SU-DHL-6 (cell line): Measurements from ENCODE around the gene GOLGA7B.

Experiments
- H2AFZ ChIP-seq: fragments of 200-600 bp; sonication (generic); 2 replicates; pipeline ENCODE4 v1.6.1; 2014; ENCODE audit warnings: low read depth, mild to moderate bottlenecking, moderate library complexity, mixed read lengths, antibody characterized with exemption, low read length; ENCODE audit not compliant: severe bottlenecking
- H3F3A ChIP-seq: fragments of 200-600 bp; shearing (Covaris generic); 2 replicates; pipeline ENCODE4 v1.6.0; 2016; ENCODE audit warnings: antibody characterized with exemption, mild to moderate bottlenecking; ENCODE audit not compliant: insufficient read depth
- H3K27ac ChIP-seq: fragments of 200-600 bp; sonication (generic); 2 replicates; pipeline ENCODE4 v1.5.1; 2016; ENCODE audit warnings: low read depth, mild to moderate bottlenecking, low read length, moderate library complexity, mixed read lengths
- H3K27me3 ChIP-seq: fragments of 200-600 bp; sonication (generic), shearing (Covaris generic); 2 replicates; pipeline ENCODE4 v1.6.0; 2014; ENCODE audit warnings: mild to moderate bottlenecking, low read length
- H3K36me3 ChIP-seq: fragments of 200-600 bp; sonication (generic); 2 replicates; pipeline ENCODE4 v1.6.1; 2014; ENCODE audit warnings: mild to moderate bottlenecking, low read length, mixed read lengths
- H3K4me2 ChIP-seq: fragments of 300-600, 200-600 bp; shearing (Covaris generic), sonication (generic); 2 replicates; pipeline ENCODE4 v1.6.0; 2014; ENCODE audit warnings: low read length, low read depth, mild to moderate bottlenecking; ENCODE audit not compliant: poor library complexity, severe bottlenecking
- H3K4me3 ChIP-seq: fragments of 200-600 bp; sonication (generic); 2 replicates; pipeline ENCODE4 v1.5.1; 2014; ENCODE audit warnings: antibody characterized with exemption, low read length, mild to moderate bottlenecking, mixed read lengths; ENCODE audit not compliant: insufficient read depth, poor library complexity, severe bottlenecking
- H3K79me2 ChIP-seq: fragments of 200-600 bp; sonication (generic); 2 replicates; pipeline ENCODE4 v1.6.1; 2014; ENCODE audit warnings: mild to moderate bottlenecking, low read length, moderate library complexity; ENCODE audit not compliant: insufficient read depth
- H3K9ac ChIP-seq: fragments of 200-600 bp; sonication (generic); 2 replicates; pipeline ENCODE4 v1.7.0; 2014; ENCODE audit warnings: mild to moderate bottlenecking, low read length
- H3K9me2 ChIP-seq: fragments of 200-600 bp; sonication (generic); replicated peaks from 2 replicates; pipeline ENCODE4 v1.6.1; 2014; ENCODE audit warnings: low read length; ENCODE audit not compliant: insufficient read depth
- H3K9me3 ChIP-seq: fragments of 200-600 bp; sonication (generic); 2 replicates; pipeline ENCODE4 v1.6.1; 2014; ENCODE audit warnings: low read length, mixed read lengths; ENCODE audit not compliant: insufficient read depth
- H4K20me1 ChIP-seq: fragments of 200-600 bp; sonication (generic); 2 replicates; pipeline ENCODE4 v1.6.1; 2014; ENCODE audit warnings: low read depth, mild to moderate bottlenecking, antibody characterized with exemption, low read length, moderate library complexity, mixed read lengths
- EZH2phosphoT487 ChIP-seq: fragments of 200-600 bp; sonication (generic), shearing (Covaris generic); conservative IDR thresholded peaks from 2 replicates; pipeline ENCODE4 v1.6.1; 2018; ENCODE audit warnings: mild to moderate bottlenecking, antibody characterized with exemption, low read length, moderate library complexity, mixed read lengths
- TF ChIP-seq, protein P1 (sequence below): fragments of 200-600 bp; sonication (generic); IDR thresholded peaks from one replicate; pipeline ENCODE4 v1.5.1; 2017; ENCODE audit warnings: antibody characterized with exemption, mild to moderate bottlenecking, low read length, moderate library complexity; ENCODE audit not compliant: insufficient read depth, poor library complexity, severe bottlenecking

GOLGA7B gene

GRCh38 chr10:97915346-97916131, 65.9 kb downstream of the GOLGA7B start:
- Histone ChIP-seq H3K27ac (no peak overlapping the region), H2AFZ (no peak overlapping the region), H3K9me3 (no peaks in the 10 kb centered on the region), H3K27me3 (no peaks in the 10 kb centered on the region), H3K4me2 (no peak overlapping the region), H3K36me3 (no peaks in the 10 kb centered on the region), H3F3A (no peaks in the 10 kb centered on the region), H4K20me1 (no peaks in the 10 kb centered on the region), H3K9me2 (no peaks in the 10 kb centered on the region), H3K4me3 (no peak overlapping the region), H3K9ac (no peak overlapping the region), H3K79me2 (no peaks in the 10 kb centered on the region)
- TF ChIP-seq, protein P1, sequence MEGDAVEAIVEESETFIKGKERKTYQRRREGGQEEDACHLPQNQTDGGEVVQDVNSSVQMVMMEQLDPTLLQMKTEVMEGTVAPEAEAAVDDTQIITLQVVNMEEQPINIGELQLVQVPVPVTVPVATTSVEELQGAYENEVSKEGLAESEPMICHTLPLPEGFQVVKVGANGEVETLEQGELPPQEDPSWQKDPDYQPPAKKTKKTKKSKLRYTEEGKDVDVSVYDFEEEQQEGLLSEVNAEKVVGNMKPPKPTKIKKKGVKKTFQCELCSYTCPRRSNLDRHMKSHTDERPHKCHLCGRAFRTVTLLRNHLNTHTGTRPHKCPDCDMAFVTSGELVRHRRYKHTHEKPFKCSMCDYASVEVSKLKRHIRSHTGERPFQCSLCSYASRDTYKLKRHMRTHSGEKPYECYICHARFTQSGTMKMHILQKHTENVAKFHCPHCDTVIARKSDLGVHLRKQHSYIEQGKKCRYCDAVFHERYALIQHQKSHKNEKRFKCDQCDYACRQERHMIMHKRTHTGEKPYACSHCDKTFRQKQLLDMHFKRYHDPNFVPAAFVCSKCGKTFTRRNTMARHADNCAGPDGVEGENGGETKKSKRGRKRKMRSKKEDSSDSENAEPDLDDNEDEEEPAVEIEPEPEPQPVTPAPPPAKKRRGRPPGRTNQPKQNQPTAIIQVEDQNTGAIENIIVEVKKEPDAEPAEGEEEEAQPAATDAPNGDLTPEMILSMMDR, result no peak
- TF ChIP-seq EZH2phosphoT487, result no peak

- H4K20me1 ChIP-seq, result no peaks in the 10 kb centered on the region
- H2AFZ ChIP-seq, result no peak overlapping the region
- no peaks in the 10 kb centered on the region for H3K9me3 ChIP-seq
- H3K36me3 ChIP-seq, result no peaks in the 10 kb centered on the region
- no peak overlapping the region for H3K4me3 ChIP-seq
- no peaks in the 10 kb centered on the region for H3F3A ChIP-seq
- no peaks in the 10 kb centered on the region for H3K27me3 ChIP-seq
- H3K27ac ChIP-seq, result no peak overlapping the region
- no peak overlapping the region for H3K4me2 ChIP-seq
- H3K79me2 ChIP-seq, result no peaks in the 10 kb centered on the region
- no peak for TF ChIP-seq EZH2phosphoT487
- TF ChIP-seq, protein P1, result no peak
- H3K9ac ChIP-seq, result no peak overlapping the region
- no peaks in the 10 kb centered on the region for H3K9me2 ChIP-seq
Observed at GRCh38 chr10:97916586-97916985, 66.9 kb downstream of the GOLGA7B start.

DNA sequence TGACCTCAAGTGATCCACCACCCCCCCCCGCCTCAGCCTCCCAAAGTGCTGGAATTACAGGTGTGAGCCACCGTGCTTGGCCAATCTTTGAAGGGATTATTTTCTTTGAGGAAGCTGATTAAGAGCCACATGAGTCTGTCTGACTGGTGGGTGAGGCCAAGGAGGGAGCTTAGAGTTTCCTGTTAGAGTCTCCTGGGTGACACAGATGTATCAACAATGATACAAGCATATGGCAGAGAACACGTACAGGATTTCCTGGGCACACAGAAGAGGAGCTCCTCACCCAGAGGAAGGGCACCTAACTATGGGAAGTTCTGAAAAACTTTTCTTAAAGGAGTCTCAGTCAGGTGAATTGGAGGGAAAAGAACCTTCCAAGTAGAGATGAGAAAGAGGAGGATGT, 69.4 kb downstream of the GOLGA7B start:
- Histone ChIP-seq H3K27ac (no peak overlapping the region), H2AFZ (no peak overlapping the region), H3K4me3 (no peak overlapping the region), H3F3A (no peaks in the 10 kb centered on the region), H3K4me2 (no peak overlapping the region), H3K9me2 (no peaks in the 10 kb centered on the region), H3K9ac (no peak overlapping the region), H4K20me1 (no peaks in the 10 kb centered on the region), H3K9me3 (no peaks in the 10 kb centered on the region), H3K79me2 (no peaks in the 10 kb centered on the region), H3K27me3 (no peaks in the 10 kb centered on the region), H3K36me3 (no peaks in the 10 kb centered on the region)
- TF ChIP-seq EZH2phosphoT487, result no peak
- TF ChIP-seq, protein P1, result no peak
